ENCODE measurements around the gene HSPB6.
"Not testable (repeated sequence)": the region's sequence is repeated elsewhere in the genome, so short reads cannot be mapped to it uniquely, and the experiment has no call there.

Gene HSPB6

GRCh38 chr19:35729763-35730162 is 27.1 kb downstream of the HSPB6 start:
- no peak for DNase-seq

- DNase-seq, result no peak
Measured at GRCh38 chr19:35729021-35729420, 27.8 kb downstream of the HSPB6 start.

- no peak for DNase-seq
Measured at GRCh38 chr19:35727956-35728706, 28.7 kb downstream of the HSPB6 start.

GRCh38 chr19:35727053-35727955 is 29.5 kb downstream of the HSPB6 start:
- DNase-seq, result no peak

- DNase-seq, result no peak
Measured at GRCh38 chr19:35725216-35725861, 31.5 kb downstream of the HSPB6 start.

- no peak for DNase-seq
Measured at GRCh38 chr19:35724560-35724959, 32.3 kb downstream of the HSPB6 start.

GRCh38 chr19:35724132-35724531 is 32.7 kb downstream of the HSPB6 start:
- not testable (repeated sequence) for DNase-seq

GRCh38 chr19:35723671-35724070 is 33.2 kb downstream of the HSPB6 start:
- DNase-seq, result no peak

GRCh38 chr19:35722897-35723296 is 33.9 kb downstream of the HSPB6 start:
- no peak for DNase-seq

GRCh38 chr19:35722461-35722860 is 34.4 kb downstream of the HSPB6 start:
- no peak for DNase-seq

GRCh38 chr19:35721374-35721773 is 35.5 kb downstream of the HSPB6 start:
- DNase-seq, result no peak

GRCh38 chr19:35720648-35721047 is 36.2 kb downstream of the HSPB6 start:
- no peak for DNase-seq

GRCh38 chr19:35720163-35720524 is 36.7 kb downstream of the HSPB6 start:
- DNase-seq, result no peak

GRCh38 chr19:35719402-35720162 is 37.2 kb downstream of the HSPB6 start:
- no peak for DNase-seq

GRCh38 chr19:35718345-35719041 is 38.3 kb downstream of the HSPB6 start:
- no peak for DNase-seq

- peak; percentile 97 for DNase-seq
Measured at GRCh38 chr19:35717665-35718344, 39.0 kb downstream of the HSPB6 start, which contains the start of gene KMT2B. Gene KMT2B, plus strand, starts transcription at chr19:35718003. Its CDS starts 16 bp downstream, at chr19:35718019.

- DNase-seq, result peak; percentile 76
Measured at GRCh38 chr19:35716801-35717664, 39.8 kb downstream of the HSPB6 start.

- no peak for DNase-seq
Measured at GRCh38 chr19:35715981-35716800, 40.6 kb downstream of the HSPB6 start.

GRCh38 chr19:35715355-35715809 is 41.4 kb downstream of the HSPB6 start:
- DNase-seq, result no peak
